Activated CD8-positive, alpha-beta memory T cell treated with anti-CD3 and anti-CD28 coated beads, Interleukin-2, amount 50 U/mL, for 4 hours (primary cell): ENCODE data around the gene EIF3B.
A peak's percentile ranks its signal among the peaks of the same experiment; 100 is the strongest.
"Not testable (repeated sequence)": the region's sequence is repeated elsewhere in the genome, so short reads cannot be mapped to it uniquely, and the experiment has no call there.

Source experiments
- DNase-seq: peaks from one replicate; pipeline ENCODE4 v3.0.0-alpha.2; 2020

EIF3B gene

GRCh38 chr7:2403718-2404648 lies 49.4 kb downstream of the EIF3B start:
- peak; percentile 41 for DNase-seq

- DNase-seq, result no peak
These were observed 50.1 kb downstream of the EIF3B start for GRCh38 chr7:2404714-2405119.

GRCh38 chr7:2405201-2405600 lies 50.6 kb downstream of the EIF3B start:
- DNase-seq, result no peak

- peak; percentile 39 for DNase-seq
These were observed 51.1 kb downstream of the EIF3B start for GRCh38 chr7:2405601-2406345.

- no peak for DNase-seq
These were observed 55.3 kb downstream of the EIF3B start for GRCh38 chr7:2409745-2410414.

- DNase-seq, result no peak
These were observed 56.4 kb downstream of the EIF3B start for GRCh38 chr7:2411049-2411448.

- no peak for DNase-seq
These were observed 57.4 kb downstream of the EIF3B start for GRCh38 chr7:2411815-2412586.

GRCh38 chr7:2412587-2413201 lies 58.1 kb downstream of the EIF3B start:
- no peak for DNase-seq

- DNase-seq, result no peak
These were observed 61.4 kb downstream of the EIF3B start for GRCh38 chr7:2416063-2416462.

GRCh38 chr7:2416650-2417049 lies 62.0 kb downstream of the EIF3B start:
- no peak for DNase-seq

- not testable (repeated sequence) for DNase-seq
These were observed 62.6 kb downstream of the EIF3B start for GRCh38 chr7:2417178-2417577.

- DNase-seq, result peak; percentile 58
These were observed 63.4 kb downstream of the EIF3B start for GRCh38 chr7:2417981-2418481.

GRCh38 chr7:2420216-2420933 lies 65.7 kb downstream of the EIF3B start:
- no peak for DNase-seq

- no peak for DNase-seq
These were observed 67.3 kb downstream of the EIF3B start for GRCh38 chr7:2421943-2422310.

- no peak for DNase-seq
These were observed 71.1 kb downstream of the EIF3B start for GRCh38 chr7:2425749-2426148.
